Skeletal muscle satellite cell (primary cell): ENCODE results near the gene PPP1R26.

Experiments used
- H3K27me3 ChIP-seq: 2 replicates; pipeline ENCODE4 v1.7.0; 2013; ENCODE audit warnings: low read length; ENCODE audit not compliant: control insufficient read depth, insufficient read depth
- H3K36me3 ChIP-seq: 2 replicates; pipeline ENCODE4 v1.7.0; 2013; ENCODE audit warnings: mild to moderate bottlenecking, control low read depth, low read length; ENCODE audit not compliant: insufficient read depth
- H3K4me1 ChIP-seq: 2 replicates; pipeline ENCODE4 v1.7.0; 2013; ENCODE audit warnings: low read length; ENCODE audit not compliant: control insufficient read depth, insufficient read depth
- H3K4me2 ChIP-seq: 2 replicates; pipeline ENCODE4 v1.7.0; 2013; ENCODE audit warnings: mild to moderate bottlenecking, low read length
- H3K4me3 ChIP-seq: 2 replicates; pipeline ENCODE4 v1.7.0; 2013; ENCODE audit warnings: low read length
- H3K9ac ChIP-seq: 2 replicates; pipeline ENCODE4 v1.7.0; 2013; ENCODE audit warnings: mild to moderate bottlenecking, low read depth, low read length, moderate library complexity
- H3K9me3 ChIP-seq: replicated peaks from 2 replicates; pipeline ENCODE4 v1.7.0; 2013; ENCODE audit warnings: mild to moderate bottlenecking, control low read depth, low read length

PPP1R26 gene

GRCh38 chr9:135468854-135469521 is 10.6 kb upstream of the PPP1R26 start:
- Histone ChIP-seq H3K9me3 (no peaks in the 10 kb centered on the region), H3K36me3 (no peaks in the 10 kb centered on the region), H3K4me1 (peaks cover 11% of the 10 kb centered on the region), H3K4me3 (peak overlapping the region; percentile 33), H3K27me3 (peaks cover 3% of the 10 kb centered on the region), H3K9ac (no peak overlapping the region), H3K4me2 (peak overlapping the region; percentile 72)

GRCh38 chr9:135471791-135472640 is 7.6 kb upstream of the PPP1R26 start:
- Histone ChIP-seq H3K27me3 (peaks cover 3% of the 10 kb centered on the region), H3K4me3 (no peak overlapping the region), H3K36me3 (no peaks in the 10 kb centered on the region), H3K4me1 (peaks cover 10% of the 10 kb centered on the region), H3K9me3 (no peaks in the 10 kb centered on the region), H3K9ac (no peak overlapping the region), H3K4me2 (no peak overlapping the region)

DNA sequence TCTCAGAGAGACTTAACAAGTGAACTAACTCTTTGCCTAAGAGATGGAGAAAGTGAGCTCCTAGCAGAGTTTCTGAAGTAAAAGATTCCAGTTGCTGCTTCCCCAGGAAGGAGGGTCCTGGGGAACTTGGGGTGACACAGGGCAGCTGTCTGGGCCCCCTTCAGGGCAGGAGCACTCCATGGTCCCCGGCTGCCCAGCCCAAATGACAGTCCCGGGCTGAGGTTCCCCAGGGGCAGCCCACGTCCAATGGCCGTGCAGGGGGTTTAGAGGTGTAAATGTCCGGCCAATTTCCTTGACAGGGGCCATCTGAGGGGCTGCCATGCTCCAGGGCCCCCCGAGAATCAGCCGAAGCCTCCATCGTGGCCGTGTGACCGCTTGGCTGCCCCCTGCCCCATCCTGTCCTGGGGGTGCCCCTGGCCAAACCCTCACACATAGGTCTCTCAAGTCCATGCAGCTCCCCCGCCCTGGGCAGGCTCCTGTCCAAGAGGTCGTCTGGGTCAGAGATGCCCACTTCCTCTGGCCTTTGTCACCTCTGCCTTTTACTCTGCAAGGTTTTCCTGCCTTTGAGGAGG is 5.5 kb upstream of the PPP1R26 start:
- Histone ChIP-seq H3K4me2 (no peak overlapping the region), H3K4me1 (peaks cover 5% of the 10 kb centered on the region), H3K9me3 (no peaks in the 10 kb centered on the region), H3K9ac (no peak overlapping the region), H3K4me3 (no peak overlapping the region), H3K36me3 (no peaks in the 10 kb centered on the region), H3K27me3 (peaks cover 3% of the 10 kb centered on the region)

DNA sequence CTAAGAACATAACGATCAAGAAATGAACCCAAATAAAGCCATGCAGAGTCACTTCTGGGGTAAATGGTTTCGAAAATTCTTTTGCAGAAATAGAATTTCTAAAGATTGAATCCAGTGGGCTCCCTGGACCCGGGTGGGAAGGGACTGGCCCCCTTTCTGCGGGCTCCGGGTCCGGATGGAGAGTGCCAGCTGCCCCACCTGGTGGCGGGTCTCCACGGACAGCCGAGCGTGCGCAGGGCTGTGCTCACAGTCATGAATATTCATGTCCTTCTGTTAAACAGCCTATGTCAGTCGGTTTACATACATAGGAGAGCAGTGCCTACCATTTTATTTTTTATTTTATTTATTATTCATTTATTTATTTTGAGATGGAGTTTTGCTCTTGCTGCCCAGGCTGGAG is 4.7 kb upstream of the PPP1R26 start:
- Histone ChIP-seq H3K9ac (no peak overlapping the region), H3K4me3 (no peak overlapping the region)

DNA sequence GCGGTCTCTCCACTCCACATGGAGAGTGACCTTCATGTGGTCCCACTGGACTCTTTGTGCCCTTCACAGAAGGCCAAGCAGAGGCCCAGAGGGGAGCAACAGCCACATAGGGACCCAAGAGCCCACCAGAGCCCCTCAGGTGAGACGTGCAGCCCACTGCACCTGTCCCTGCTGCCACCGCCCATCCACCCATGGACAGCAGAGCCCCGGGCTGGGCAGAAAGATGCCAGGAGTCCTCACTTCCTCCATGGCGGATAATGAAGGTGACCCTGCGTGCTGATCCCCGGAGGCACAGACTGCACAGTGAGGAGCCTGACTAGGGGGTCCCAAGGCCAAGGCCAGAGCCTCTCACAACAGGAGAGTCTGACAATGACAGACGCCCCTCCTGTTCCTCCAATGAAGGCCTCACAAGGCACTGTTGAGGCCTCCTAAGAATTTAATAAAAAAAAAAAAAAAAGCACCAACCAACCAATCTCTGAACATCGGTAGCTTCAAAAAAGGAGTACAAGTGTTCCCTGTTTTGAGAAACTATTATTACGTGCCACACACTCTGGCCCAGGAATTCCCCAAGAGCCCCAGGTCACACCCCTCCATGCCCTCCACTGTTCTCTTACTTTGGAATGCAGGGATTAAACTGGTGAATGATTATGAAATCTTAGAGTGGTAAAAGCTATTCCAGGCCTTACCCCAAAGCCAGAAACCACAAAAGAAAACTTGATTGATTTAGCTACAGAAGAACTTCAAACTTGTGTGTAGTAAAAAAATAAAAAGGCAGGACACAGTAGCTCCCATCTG is 2.8 kb upstream of the PPP1R26 start:
- Histone ChIP-seq H3K36me3 (no peaks in the 10 kb centered on the region), H3K9ac (no peak overlapping the region), H3K4me2 (no peak overlapping the region), H3K27me3 (peaks cover 3% of the 10 kb centered on the region), H3K4me1 (peaks cover 5% of the 10 kb centered on the region), H3K9me3 (no peaks in the 10 kb centered on the region), H3K4me3 (no peak overlapping the region)

More for the DNA sequence above, 4.7 kb upstream of the PPP1R26 start:
- H3K4me2 ChIP-seq: no peak overlapping the region
- H3K36me3 ChIP-seq: no peaks in the 10 kb centered on the region
- H3K9me3 ChIP-seq: no peaks in the 10 kb centered on the region
- no peaks in the 10 kb centered on the region for H3K4me1 ChIP-seq
- H3K27me3 ChIP-seq: peaks cover 3% of the 10 kb centered on the region

DNA sequence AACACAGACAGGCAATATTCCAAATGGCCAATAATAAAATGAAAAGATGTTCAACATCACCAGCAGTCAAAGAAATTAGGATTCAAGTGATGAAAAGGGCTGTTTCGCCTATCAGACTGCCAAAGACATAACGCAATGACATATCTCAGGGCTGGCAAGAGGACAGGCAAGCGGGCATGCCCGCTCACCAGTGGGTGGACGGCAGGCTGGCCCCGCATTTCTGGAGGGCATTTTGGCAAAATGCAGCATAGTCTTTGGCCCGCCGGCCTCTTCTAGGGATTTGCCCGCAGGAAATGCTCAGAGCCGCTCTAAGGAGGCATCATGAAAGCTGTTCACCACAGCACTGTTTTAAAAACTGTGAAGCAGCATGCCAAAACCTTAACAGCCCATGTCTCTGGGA is 1.4 kb upstream of the PPP1R26 start:
- H3K9me3 ChIP-seq: no peaks in the 10 kb centered on the region
- no peaks in the 10 kb centered on the region for H3K27me3 ChIP-seq
- H3K36me3 ChIP-seq: no peaks in the 10 kb centered on the region

GRCh38 chr9:135478829-135479468 is 633 bp upstream of the PPP1R26 start:
- Histone ChIP-seq H3K36me3 (peaks cover 2% of the 10 kb centered on the region), H3K4me2 (peak overlapping the region; percentile 84), H3K4me3 (peak overlapping the region; percentile 70), H3K4me1 (peaks cover 5% of the 10 kb centered on the region), H3K27me3 (no peaks in the 10 kb centered on the region), H3K9ac (peak overlapping the region; percentile 41), H3K9me3 (no peaks in the 10 kb centered on the region)

More for the DNA sequence above, 1.4 kb upstream of the PPP1R26 start:
- H3K4me2 ChIP-seq: peak overlapping the region; percentile 84
- no peak overlapping the region for H3K4me3 ChIP-seq
- no peak overlapping the region for H3K9ac ChIP-seq
- H3K4me1 ChIP-seq: peaks cover 5% of the 10 kb centered on the region

GRCh38 chr9:135480071-135480939 is 723 bp downstream of the PPP1R26 start:
- Histone ChIP-seq H3K9ac (peak overlapping the region; percentile 85), H3K4me1 (peaks cover 5% of the 10 kb centered on the region), H3K4me2 (peak overlapping the region; percentile 93), H3K9me3 (no peaks in the 10 kb centered on the region), H3K27me3 (no peaks in the 10 kb centered on the region), H3K36me3 (peaks cover 16% of the 10 kb centered on the region), H3K4me3 (peak overlapping the region; percentile 99)

- peak overlapping the region; percentile 99 for H3K4me3 ChIP-seq
- no peaks in the 10 kb centered on the region for H3K27me3 ChIP-seq
- H3K4me2 ChIP-seq: peak overlapping the region; percentile 93
- peaks cover 5% of the 10 kb centered on the region for H3K4me1 ChIP-seq
- no peaks in the 10 kb centered on the region for H3K9me3 ChIP-seq
- peak overlapping the region; percentile 85 for H3K9ac ChIP-seq
- peaks cover 22% of the 10 kb centered on the region for H3K36me3 ChIP-seq
These were observed 1.3 kb downstream of the PPP1R26 start for GRCh38 chr9:135480940-135481310.

DNA sequence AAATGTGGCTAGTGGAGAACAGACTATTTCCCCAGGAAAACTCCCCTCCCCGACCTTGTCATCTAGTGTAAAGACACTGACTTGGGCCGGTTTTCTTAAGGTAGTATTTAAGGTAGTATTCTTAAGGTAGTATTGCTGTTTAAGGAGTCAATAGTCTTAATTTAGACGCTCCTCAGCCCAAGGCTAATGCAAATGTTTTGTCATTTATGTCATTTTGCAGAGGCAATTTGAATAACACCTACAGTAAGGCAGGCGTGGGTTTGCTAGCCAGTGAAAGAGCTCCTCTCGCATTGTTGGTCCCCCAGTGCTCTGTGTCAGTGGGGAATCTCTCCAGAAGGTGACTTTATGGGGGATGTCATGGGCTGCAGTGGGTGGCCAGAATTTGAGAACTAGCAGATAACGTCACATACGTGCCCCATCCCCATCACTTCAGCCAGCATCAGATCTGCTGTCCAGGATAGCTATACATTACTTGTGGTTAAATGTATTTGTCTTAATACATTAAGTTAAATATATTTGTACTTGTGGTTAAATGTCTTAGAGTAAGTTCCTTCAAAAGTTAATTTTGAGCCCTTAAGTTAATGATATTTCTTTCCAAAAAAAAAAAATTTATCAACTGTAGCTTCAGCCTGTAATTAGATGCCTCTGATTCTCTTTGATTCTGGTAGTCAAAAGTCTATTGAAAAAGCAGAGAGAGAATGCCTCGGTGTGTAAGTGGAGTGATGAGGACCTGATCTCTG is 2.6 kb downstream of the PPP1R26 start:
- no peak overlapping the region for H3K9ac ChIP-seq
- H3K4me1 ChIP-seq: peaks cover 5% of the 10 kb centered on the region
- H3K27me3 ChIP-seq: no peaks in the 10 kb centered on the region
- H3K9me3 ChIP-seq: no peaks in the 10 kb centered on the region
- peaks cover 28% of the 10 kb centered on the region for H3K36me3 ChIP-seq
- no peak overlapping the region for H3K4me2 ChIP-seq
- no peak overlapping the region for H3K4me3 ChIP-seq
